WI38 (cell line): ENCODE results near the gene SLC41A1.
"Not testable (repeated sequence)": the region's sequence is repeated elsewhere in the genome, so short reads cannot be mapped to it uniquely, and the experiment has no call there.

ENCODE experiments used
- H3K4me3 ChIP-seq: 2 replicates; pipeline ENCODE4 v1.5.1; 2011; ENCODE audit warnings: low read depth, mild to moderate bottlenecking, control low read depth, low read length
- TF ChIP-seq, protein P1 (sequence below): IDR thresholded peaks from 2 replicates; pipeline ENCODE4 v1.5.1; 2012; ENCODE audit warnings: low read depth, mild to moderate bottlenecking, control low read depth, low read length

The SLC41A1 gene

DNA sequence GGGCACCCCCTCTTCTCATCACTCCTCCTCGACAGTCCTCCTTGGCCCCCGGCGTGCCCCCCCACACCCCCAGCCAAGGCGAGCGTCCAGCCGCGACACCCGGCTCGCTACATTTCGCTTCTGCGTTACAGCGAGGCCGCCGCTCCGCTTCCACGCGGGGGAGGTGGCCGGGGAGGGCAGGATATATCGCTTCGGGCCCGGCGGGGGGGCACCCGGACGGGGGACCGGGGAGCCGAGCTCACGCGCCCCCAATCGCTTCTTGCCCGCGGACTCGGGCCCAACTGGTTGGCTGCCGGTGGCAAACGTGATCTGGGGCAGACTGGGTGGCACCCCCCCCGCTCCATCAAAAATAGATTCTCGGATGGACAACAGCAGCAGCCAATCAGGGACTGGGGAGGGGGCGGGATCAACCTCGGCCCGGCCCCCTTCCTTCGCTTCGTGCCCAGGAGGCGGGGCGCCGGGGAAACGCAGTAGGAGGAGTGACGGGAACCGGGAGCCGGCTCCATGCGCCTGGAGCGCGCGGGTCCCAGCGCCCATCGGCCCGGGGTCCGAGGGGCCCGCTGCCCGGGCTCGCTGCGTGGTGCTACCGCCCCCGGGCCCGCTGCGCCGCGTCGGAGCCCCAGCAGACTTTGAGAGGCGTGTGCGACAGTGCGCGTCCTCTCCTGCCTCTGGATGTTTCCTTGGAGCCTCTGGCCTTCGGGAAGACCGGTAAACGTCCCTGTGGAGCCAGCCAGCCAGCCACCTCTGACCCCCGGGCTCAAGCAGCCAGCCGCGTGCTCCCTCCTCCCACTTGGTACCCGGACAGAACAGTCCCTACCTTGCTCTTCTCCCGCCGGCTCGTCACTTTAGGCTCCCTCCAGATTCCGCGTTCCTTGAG, at the start of gene SLC41A1:
Gene SLC41A1, minus strand, starts transcription at position 321 of the 877 bp plus-strand sequence. CDS start 2,757 bp downstream, outside the sequence.
- H3K4me3 ChIP-seq, result peak within 1 kb of the TSS; percentile 88
- TF ChIP-seq, protein P1, sequence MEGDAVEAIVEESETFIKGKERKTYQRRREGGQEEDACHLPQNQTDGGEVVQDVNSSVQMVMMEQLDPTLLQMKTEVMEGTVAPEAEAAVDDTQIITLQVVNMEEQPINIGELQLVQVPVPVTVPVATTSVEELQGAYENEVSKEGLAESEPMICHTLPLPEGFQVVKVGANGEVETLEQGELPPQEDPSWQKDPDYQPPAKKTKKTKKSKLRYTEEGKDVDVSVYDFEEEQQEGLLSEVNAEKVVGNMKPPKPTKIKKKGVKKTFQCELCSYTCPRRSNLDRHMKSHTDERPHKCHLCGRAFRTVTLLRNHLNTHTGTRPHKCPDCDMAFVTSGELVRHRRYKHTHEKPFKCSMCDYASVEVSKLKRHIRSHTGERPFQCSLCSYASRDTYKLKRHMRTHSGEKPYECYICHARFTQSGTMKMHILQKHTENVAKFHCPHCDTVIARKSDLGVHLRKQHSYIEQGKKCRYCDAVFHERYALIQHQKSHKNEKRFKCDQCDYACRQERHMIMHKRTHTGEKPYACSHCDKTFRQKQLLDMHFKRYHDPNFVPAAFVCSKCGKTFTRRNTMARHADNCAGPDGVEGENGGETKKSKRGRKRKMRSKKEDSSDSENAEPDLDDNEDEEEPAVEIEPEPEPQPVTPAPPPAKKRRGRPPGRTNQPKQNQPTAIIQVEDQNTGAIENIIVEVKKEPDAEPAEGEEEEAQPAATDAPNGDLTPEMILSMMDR, result no peak

DNA sequence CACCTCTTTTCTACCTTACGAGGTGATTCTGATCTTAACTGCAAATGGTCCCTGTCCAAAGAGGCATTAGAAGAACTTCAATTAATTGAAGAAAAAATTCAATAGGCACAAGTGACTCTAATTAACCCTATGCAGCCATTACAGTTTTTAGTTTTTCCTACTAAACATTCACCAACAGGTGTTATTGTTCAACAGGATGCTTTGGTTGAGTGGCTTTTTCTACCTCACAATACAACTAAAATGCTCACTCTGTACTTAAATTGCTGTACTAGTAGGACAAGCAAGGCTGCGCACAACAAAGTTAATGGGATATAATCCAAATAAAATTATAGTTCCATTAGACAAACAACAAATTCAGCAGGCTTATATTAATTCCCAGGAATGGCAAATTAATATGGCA, 48.5 kb upstream of the SLC41A1 start:
- TF ChIP-seq, protein P1, result no peak

DNA sequence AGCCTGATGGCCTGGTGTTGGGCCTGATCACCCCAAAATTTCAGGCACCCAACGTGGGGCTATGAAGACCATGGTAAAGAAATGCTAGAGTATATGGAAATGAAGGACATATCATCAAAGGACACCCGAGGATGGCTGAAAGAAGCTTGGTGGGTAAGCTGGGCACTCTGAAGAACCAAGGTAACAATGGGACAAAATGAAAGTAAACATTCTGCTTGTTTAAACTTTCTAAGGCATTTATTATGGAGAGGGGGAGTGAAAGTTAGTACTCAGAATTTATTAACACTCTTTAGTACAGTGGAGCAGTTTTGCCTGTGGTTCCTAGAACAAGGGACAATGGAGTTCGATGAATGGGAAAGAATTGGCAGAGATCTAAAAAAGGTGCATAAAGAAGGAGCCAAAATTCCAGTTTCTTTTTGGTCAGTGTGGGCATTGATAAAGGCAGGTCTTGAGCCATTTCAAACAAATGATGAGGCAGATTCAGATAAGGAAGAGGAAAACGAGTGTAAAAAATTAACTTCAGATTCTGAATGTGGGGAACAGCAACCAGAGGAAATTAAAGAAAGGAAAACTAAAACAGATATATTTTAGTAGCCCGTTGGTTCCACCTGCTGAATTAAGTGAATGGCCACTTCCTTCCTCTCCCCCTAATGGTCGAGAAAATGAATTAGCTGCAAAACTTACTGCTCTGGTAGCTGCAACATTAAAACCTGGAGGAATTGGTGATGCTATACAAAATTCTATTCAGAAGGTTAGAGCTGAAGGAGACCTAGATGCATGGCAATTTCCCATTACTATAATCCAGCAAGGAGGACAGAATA, 45.4 kb upstream of the SLC41A1 start:
- TF ChIP-seq, protein P1, result no peak

More for the DNA sequence above, 48.5 kb upstream of the SLC41A1 start:
- H3K4me3 ChIP-seq, result no peak overlapping the region

DNA sequence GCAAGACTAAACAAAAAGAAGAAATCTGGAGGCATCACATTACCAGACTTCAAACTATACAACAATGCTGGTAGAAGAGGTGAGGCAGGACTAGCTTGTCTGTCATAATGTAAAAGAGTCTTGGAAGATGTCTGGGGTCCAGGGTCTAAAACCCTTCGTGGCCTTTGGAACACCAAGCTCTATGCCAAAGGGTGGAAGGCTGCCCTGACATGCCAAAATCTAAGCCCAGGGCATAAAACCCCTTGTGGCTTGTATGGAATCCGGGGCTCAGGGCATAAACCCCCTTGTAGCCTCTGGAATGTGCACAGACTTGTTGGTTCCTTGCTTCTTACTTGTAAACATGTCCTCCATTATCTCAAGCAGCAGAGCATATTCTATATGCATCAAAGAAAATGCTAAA, 44.5 kb upstream of the SLC41A1 start:
- H3K4me3 ChIP-seq, result not testable (repeated sequence)

More for the DNA sequence above, 45.4 kb upstream of the SLC41A1 start:
- H3K4me3 ChIP-seq, result no peak overlapping the region

DNA sequence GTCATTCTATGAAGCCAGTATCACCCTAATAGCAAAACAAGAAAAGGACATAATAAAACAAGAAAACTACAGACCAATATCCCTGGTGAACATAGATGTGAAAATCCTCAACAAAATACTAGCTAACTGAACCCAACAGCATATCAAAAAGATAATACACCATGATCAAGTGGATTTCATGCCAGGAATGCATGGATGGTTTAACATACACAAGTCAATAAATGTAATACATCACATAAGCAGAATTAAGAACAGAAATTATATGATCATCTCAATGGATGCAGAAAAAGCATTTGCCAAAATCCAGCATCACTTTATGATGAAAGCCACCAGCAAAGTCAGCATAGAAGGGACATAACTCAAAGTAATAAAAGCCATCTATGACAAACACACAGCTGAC, 43.4 kb upstream of the SLC41A1 start:
- TF ChIP-seq, protein P1, result no peak

DNA sequence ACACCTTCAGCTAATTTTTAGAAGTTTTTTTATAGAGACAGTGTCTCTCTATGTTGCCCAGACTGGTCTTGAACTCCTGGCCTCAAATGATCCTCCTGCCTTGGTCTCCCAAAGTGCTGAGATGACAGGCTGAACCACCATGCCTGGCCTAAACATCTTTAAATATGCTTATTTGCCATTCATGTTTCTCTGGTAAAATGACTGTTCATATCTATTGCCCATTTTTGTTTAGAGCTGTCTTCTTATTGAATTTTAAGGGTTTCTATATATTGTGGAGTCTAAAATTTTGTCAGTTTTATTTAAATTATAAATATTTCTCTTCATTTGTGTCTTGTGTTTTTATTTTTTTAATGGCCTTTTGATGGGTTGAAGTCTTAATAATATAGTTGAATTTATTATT, 40.0 kb upstream of the SLC41A1 start:
- no peak overlapping the region for H3K4me3 ChIP-seq
- TF ChIP-seq, protein P1, result no peak

More for the DNA sequence above, 43.4 kb upstream of the SLC41A1 start:
- no peak overlapping the region for H3K4me3 ChIP-seq

DNA sequence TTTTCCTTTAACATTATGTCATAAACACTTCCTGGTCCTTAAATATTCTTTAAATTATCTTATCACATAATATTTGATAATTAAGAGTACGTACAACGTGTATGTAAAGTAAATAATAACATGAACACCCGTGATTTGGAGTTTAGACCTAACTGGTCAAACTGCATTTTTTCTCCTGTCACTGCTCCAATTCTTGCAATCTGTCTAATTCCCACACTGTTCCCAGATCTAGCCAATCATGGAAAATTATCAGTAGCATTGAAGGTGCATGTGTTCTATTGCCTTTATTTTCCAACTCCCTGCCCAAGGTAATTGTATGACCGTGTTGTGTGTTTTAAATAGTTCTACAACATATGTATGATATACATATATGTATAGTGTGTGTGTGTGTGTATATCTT, 39.0 kb upstream of the SLC41A1 start:
- H3K4me3 ChIP-seq, result no peak overlapping the region
- TF ChIP-seq, protein P1, result no peak
